Effector memory CD4-positive, alpha-beta T cell (primary cell): ENCODE results near the gene CCNA1.

Source experiments
- DNase-seq, 3 donors: peaks; one replicate each; pipeline ENCODE4 v3.0.0-alpha.2; 2020
- H3K27ac ChIP-seq: 2 replicates; pipeline ENCODE4 v1.7.0; 2013; ENCODE audit warnings: mild to moderate bottlenecking, low read length, moderate library complexity; ENCODE audit not compliant: insufficient read depth, poor library complexity, severe bottlenecking
- H3K27me3 ChIP-seq: replicated peaks from 2 replicates; pipeline ENCODE4 v1.7.0; 2013; ENCODE audit warnings: mild to moderate bottlenecking, low read length; ENCODE audit not compliant: insufficient read depth, control insufficient read depth, poor library complexity, severe bottlenecking
- H3K36me3 ChIP-seq: 2 replicates; pipeline ENCODE4 v1.7.0; 2013; ENCODE audit warnings: mild to moderate bottlenecking, low read length, moderate library complexity; ENCODE audit not compliant: control insufficient read depth, insufficient read depth
- H3K4me1 ChIP-seq: 2 replicates; pipeline ENCODE4 v1.7.0; 2013; ENCODE audit warnings: low read length, mild to moderate bottlenecking; ENCODE audit not compliant: control insufficient read depth, insufficient read depth, poor library complexity, severe bottlenecking
- H3K4me3 ChIP-seq: 2 replicates; pipeline ENCODE4 v1.7.0; 2013; ENCODE audit warnings: low read length, low read depth, mild to moderate bottlenecking; ENCODE audit not compliant: insufficient read depth, poor library complexity, severe bottlenecking
- H3K9me3 ChIP-seq: 2 replicates; pipeline ENCODE4 v1.7.0; 2013; ENCODE audit warnings: mild to moderate bottlenecking, low read length, moderate library complexity; ENCODE audit not compliant: control insufficient read depth

The CCNA1 gene

DNA sequence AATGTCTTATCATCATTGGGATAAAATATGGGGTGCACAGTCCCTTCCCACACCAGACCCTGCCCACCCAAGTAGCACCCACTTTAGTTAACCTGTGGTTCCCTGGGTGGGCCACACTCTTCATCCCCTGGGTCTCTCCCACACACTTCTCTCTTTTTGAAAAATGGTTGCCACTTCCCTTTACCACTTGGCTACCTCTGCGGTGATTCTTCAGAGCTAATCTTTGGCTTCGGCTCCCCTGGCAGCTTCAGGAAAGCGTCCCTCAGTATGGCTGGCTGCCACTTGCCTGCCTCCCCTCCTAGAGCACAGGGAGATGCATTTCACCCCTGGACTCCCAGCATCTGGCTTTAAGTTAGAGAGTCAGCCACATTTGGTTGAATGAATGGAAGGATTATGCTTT lies 18.2 kb downstream of the CCNA1 start:
- Histone ChIP-seq H3K9me3 (no peaks in the 10 kb centered on the region), H3K4me3 (no peak overlapping the region), H3K27ac (no peak overlapping the region), H3K27me3 (no peaks in the 10 kb centered on the region), H3K4me1 (no peaks in the 10 kb centered on the region), H3K36me3 (no peaks in the 10 kb centered on the region)
- no peak for DNase-seq

- H3K4me1 ChIP-seq: no peaks in the 10 kb centered on the region
- H3K27me3 ChIP-seq: no peaks in the 10 kb centered on the region
- no peak for DNase-seq
- no peaks in the 10 kb centered on the region for H3K36me3 ChIP-seq
- H3K27ac ChIP-seq: no peak overlapping the region
- H3K9me3 ChIP-seq: no peaks in the 10 kb centered on the region
- no peak overlapping the region for H3K4me3 ChIP-seq
Measured at GRCh38 chr13:36453516-36453915, 21.2 kb downstream of the CCNA1 start.

- H3K9me3 ChIP-seq: no peaks in the 10 kb centered on the region
- no peak overlapping the region for H3K27ac ChIP-seq
- no peak overlapping the region for H3K4me3 ChIP-seq
- H3K36me3 ChIP-seq: no peaks in the 10 kb centered on the region
- no peak for DNase-seq
- no peaks in the 10 kb centered on the region for H3K27me3 ChIP-seq
- no peaks in the 10 kb centered on the region for H3K4me1 ChIP-seq
Measured at GRCh38 chr13:36454121-36454520, 21.8 kb downstream of the CCNA1 start.

DNA sequence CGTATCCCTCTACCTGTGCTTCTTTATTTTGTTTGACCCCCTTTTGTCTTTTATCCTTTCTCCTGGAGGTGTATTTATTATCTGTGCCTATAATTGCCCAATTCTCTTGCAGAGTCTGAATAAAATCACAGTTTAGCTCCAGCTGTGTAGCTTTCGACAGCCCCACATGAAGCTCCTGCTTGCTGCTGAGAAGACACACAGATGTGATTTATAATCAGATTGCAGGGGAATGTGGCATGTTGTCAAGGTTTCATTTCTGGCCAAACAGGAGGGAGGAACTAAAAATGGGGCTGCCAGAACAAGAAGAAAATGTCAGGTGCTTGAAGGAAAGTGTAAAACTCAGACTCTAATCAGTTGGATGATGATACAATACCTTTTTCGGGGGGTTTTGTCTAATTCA lies 22.7 kb downstream of the CCNA1 start:
- Histone ChIP-seq H3K36me3 (no peaks in the 10 kb centered on the region), H3K27me3 (no peaks in the 10 kb centered on the region), H3K4me1 (no peaks in the 10 kb centered on the region), H3K27ac (no peak overlapping the region), H3K9me3 (no peaks in the 10 kb centered on the region), H3K4me3 (no peak overlapping the region)
- DNase-seq: no peak

- Histone ChIP-seq H3K4me3 (no peak overlapping the region), H3K4me1 (no peaks in the 10 kb centered on the region), H3K36me3 (no peaks in the 10 kb centered on the region), H3K27me3 (no peaks in the 10 kb centered on the region), H3K27ac (no peak overlapping the region), H3K9me3 (no peaks in the 10 kb centered on the region)
- DNase-seq: no peak
Measured at GRCh38 chr13:36456577-36456976, 24.3 kb downstream of the CCNA1 start.

DNA sequence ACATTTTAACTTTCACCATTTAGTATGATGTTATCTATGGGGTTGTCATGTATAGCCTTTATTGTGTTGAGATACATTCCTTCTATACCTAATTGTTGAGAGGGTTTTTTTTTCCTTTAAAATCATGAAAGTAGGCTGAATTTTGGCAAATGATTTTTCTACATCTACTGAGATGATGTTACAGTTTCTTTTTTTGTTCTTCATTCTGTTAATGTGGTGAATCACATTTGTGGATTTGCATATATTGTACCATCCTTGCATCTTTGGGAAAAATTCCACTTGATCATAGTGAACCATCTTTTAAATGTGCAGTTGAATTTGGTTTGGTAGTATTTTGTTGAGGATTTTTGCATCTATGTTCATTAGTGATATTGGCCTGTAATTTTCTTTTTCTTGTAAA lies 29.2 kb downstream of the CCNA1 start:
- no peaks in the 10 kb centered on the region for H3K4me1 ChIP-seq
- H3K27me3 ChIP-seq: no peaks in the 10 kb centered on the region
- no peaks in the 10 kb centered on the region for H3K36me3 ChIP-seq
- no peaks in the 10 kb centered on the region for H3K9me3 ChIP-seq
- H3K27ac ChIP-seq: no peak overlapping the region
- DNase-seq: no peak
- H3K4me3 ChIP-seq: no peak overlapping the region

DNA sequence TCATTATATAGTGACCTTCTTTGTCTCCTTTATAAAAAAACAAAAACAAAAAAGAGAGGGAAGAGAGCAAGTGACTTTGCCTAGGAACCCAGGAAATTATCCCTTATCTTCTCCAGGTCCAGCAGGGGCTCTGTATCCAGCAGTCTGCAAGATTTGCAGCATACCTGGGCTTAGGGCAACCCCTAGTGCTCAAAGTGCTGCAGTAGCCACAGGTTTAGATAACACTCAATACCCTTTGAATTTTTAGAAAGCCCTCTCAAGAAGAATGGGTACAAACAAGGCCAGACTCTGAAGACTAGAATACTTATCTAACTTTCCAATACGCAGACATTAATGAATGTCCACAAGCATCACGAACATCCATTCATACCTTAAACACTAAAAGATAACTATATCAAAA lies 43.2 kb downstream of the CCNA1 start:
- H3K4me3 ChIP-seq: no peak overlapping the region
- no peaks in the 10 kb centered on the region for H3K4me1 ChIP-seq
- DNase-seq: no peak
- no peak overlapping the region for H3K27ac ChIP-seq
- no peaks in the 10 kb centered on the region for H3K36me3 ChIP-seq
- H3K9me3 ChIP-seq: no peaks in the 10 kb centered on the region
- H3K27me3 ChIP-seq: no peaks in the 10 kb centered on the region

- H3K27ac ChIP-seq: no peak overlapping the region
- no peak for DNase-seq
- H3K9me3 ChIP-seq: no peaks in the 10 kb centered on the region
- no peaks in the 10 kb centered on the region for H3K4me1 ChIP-seq
- no peak overlapping the region for H3K4me3 ChIP-seq
- no peaks in the 10 kb centered on the region for H3K36me3 ChIP-seq
- H3K27me3 ChIP-seq: no peaks in the 10 kb centered on the region
Measured at GRCh38 chr13:36476661-36477060, 44.4 kb downstream of the CCNA1 start.

GRCh38 chr13:36480726-36481427 lies 48.6 kb downstream of the CCNA1 start:
- Histone ChIP-seq H3K4me3 (no peak overlapping the region), H3K27me3 (no peaks in the 10 kb centered on the region), H3K27ac (no peak overlapping the region), H3K9me3 (no peaks in the 10 kb centered on the region), H3K4me1 (no peaks in the 10 kb centered on the region), H3K36me3 (no peaks in the 10 kb centered on the region)
- DNase-seq: no peak

GRCh38 chr13:36490055-36490454 lies 57.8 kb downstream of the CCNA1 start:
- H3K27ac ChIP-seq: no peak overlapping the region
- no peaks in the 10 kb centered on the region for H3K9me3 ChIP-seq
- H3K4me3 ChIP-seq: no peak overlapping the region
- no peak for DNase-seq
- H3K4me1 ChIP-seq: no peaks in the 10 kb centered on the region
- no peaks in the 10 kb centered on the region for H3K36me3 ChIP-seq
- no peaks in the 10 kb centered on the region for H3K27me3 ChIP-seq
